ENCODE data around the gene TMEM273.

TMEM273 gene

GRCh38 chr10:49115015-49115795 is 73.0 kb downstream of the TMEM273 start, which contains the start of gene VSTM4:
TSS of gene VSTM4 (minus strand) at chr10:49115522. CDS start at chr10:49115485, 37 bp downstream.
- DNase-seq (ENCODE audit: low spot score), result peak; percentile 86

DNA sequence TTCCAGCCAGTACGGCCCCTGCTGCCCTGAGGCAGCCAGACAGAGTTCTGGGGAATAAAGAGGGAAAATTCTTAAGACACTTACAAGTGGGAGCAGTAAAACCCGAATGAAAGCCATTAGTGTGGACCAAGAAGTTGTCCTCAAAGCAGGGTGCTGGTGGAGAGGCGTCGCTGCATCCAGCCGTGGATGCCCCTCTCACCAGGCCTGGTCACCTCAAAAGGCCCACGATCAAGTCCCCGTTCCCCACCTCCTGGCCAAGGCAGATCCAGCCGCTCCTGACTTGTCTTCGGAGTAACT is 73.5 kb downstream of the TMEM273 start:
- no peak for DNase-seq (ENCODE audit: low spot score)

DNA sequence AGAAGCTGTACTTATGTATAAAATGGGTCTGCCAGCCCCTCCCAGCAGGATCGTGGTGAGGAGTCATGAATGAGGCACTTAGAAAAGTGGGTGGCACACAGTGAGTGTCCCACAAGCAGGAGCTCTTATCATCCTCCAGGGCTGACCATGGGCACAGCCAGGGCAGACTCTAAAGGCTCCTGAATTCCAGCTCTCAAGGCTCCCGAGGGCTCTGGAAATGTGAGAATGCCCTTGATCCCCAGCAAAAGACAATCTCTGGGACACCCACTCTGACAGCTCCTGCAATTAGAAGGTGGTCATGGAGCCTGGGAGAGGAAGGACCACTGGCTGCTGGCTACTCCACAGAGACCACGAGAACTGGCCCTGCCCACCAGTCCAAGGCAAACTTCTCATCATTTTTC is 74.5 kb downstream of the TMEM273 start:
- no peak for DNase-seq (ENCODE audit: low spot score)

GRCh38 chr10:49112851-49113250 is 75.3 kb downstream of the TMEM273 start:
- DNase-seq (ENCODE audit: low spot score), result no peak

GRCh38 chr10:49112098-49112497 is 76.1 kb downstream of the TMEM273 start:
- no peak for DNase-seq (ENCODE audit: low spot score)

GRCh38 chr10:49111320-49111698 is 76.9 kb downstream of the TMEM273 start:
- DNase-seq (ENCODE audit: low spot score), result no peak

- DNase-seq (ENCODE audit: low spot score), result no peak
Measured at GRCh38 chr10:49110684-49111319, 77.4 kb downstream of the TMEM273 start.

DNA sequence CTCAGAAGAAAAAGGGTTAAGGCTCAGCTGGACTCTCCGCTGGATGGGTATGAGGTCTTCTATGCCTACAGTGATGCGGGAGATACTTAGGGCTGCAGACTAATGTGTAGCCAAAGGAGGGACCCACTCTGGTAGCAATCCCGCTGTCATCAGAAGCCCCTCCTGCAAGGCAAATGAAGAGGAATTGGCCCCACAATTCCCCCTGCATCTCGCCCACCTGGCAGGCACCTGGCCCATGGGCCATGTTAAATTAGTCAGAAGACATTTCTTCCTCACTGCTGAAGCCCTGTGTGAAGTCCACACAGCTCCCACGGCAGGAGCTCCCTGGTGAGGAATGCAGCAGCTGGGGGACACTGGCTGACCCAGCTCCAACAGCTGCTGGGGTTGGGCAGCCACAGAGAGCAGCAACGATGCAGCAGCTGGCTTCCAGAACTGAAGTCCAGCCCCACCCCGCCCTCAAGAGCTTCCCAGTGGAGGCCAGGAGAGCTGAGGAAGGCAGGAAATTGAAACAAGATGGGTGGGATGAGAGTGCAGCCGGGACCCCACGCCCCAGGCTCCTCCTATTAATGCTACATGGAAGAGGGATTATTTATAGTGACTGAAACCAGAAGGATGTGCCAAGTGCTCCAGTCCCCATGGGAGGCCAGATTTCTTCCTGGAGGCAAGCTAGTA is 78.4 kb downstream of the TMEM273 start:
- no peak for DNase-seq (ENCODE audit: low spot score)

DNA sequence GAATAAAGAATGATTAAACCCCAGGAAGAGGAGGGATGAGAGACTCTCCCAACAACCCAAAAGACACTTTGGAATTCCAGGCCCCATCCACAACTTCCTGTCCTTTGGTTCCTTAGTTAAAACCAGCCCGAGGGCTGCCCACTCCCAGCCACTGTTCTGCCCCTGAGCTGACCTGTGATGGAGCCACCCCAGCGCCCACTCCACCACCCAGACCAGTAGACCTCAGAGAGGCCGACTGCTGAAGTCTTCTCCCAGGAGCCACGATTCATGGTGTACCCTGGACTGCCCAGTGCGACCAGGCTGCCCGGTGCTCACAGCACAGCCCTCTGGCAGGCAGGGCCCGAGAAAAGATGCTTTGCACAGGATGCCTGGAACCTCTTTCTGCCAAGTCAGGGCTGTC is 79.5 kb downstream of the TMEM273 start:
- no peak for DNase-seq (ENCODE audit: low spot score)

DNA sequence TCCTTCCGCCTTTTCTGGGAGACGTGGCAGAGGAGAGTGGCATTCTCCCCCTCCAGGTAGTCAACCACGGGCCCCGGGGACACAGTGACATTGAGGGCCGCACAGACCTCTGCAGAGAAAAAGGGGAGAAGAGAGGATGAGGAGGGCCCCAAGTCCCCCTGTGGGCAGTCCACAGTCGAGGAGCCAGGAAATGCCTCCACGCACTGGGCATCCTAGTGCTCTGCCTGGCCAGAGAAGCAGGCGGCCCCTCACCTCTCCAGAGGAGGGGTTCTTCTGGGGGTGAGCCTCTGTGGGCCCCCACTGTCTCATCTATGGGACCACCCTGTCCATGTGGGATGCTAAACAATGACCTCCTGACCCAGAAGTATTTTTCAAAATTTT is 80.3 kb downstream of the TMEM273 start:
- no peak for DNase-seq (ENCODE audit: low spot score)

- no peak for DNase-seq (ENCODE audit: low spot score)
Measured at GRCh38 chr10:49107111-49107886, 80.9 kb downstream of the TMEM273 start.

DNA sequence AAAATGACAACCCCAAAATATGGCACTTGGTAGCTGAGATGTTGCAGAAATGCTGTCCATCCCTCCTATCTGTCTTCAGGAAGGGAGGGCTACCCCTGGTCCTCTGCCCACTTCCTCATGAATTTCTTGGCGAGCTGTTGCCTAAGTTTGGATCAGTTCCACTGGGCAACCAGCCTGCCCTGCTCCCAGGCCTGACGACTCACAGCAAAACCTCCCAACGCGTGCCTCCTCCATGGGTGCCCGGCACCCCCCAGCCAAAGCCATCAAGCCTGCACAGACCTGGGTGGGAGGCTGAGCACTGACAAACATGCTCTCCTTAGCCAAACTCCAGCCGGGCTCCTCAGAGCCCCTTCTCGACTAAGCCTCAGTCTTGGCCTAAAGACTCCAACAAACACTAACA is 81.7 kb downstream of the TMEM273 start:
- DNase-seq (ENCODE audit: low spot score), result no peak

DNA sequence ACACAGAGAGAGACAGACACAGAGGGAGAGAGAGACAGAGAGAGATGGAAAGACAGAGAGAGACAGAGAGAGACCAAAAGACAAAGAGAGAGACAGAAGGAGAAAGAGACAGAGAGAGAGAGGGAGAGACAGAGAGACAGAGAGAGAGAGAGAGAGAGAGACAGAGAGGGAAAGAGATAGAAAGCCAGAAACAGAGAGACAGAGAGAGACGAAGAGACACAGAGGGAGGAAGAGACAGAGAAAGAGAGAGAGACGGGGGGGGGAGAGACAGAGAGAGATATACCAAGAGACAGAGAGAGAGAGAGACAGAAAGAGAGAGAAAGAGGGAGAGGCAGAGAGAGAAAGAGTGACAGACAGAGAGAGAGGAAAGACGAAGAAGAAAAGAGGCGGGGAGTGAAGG is 83.1 kb downstream of the TMEM273 start:
- DNase-seq (ENCODE audit: low spot score), result no peak
